HG03520 (cell line): Measurements from ENCODE around the gene COL19A1.

Experiments used
- ATAC-seq: cut with Tn5 transposase; IDR thresholded peaks from one replicate; pipeline ENCODE4 v1.9.1; 2021; ENCODE audit warnings: mild to moderate bottlenecking, moderate library complexity; ENCODE audit not compliant: unreplicated experiment

The COL19A1 gene

DNA sequence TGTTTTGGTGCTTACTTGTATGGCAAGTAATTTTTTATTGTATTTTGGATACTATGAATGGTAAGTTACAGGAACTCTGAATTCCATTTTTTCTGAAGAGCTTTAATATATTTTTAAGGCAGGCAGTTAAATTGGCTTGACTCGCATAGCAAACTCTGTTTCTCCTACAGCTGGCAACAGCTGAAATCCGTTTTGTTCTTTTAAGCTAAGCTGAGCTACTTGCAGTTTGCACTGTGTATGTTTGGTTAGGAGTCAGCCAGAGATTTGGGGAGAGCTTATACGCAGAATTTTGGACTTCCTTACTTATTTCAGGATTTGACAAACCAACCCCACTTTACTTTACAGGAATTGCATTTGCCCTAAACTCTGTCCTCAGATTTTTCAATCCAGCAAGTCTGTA, 179.1 kb downstream of the COL19A1 start:
- ATAC-seq, result no peak

DNA sequence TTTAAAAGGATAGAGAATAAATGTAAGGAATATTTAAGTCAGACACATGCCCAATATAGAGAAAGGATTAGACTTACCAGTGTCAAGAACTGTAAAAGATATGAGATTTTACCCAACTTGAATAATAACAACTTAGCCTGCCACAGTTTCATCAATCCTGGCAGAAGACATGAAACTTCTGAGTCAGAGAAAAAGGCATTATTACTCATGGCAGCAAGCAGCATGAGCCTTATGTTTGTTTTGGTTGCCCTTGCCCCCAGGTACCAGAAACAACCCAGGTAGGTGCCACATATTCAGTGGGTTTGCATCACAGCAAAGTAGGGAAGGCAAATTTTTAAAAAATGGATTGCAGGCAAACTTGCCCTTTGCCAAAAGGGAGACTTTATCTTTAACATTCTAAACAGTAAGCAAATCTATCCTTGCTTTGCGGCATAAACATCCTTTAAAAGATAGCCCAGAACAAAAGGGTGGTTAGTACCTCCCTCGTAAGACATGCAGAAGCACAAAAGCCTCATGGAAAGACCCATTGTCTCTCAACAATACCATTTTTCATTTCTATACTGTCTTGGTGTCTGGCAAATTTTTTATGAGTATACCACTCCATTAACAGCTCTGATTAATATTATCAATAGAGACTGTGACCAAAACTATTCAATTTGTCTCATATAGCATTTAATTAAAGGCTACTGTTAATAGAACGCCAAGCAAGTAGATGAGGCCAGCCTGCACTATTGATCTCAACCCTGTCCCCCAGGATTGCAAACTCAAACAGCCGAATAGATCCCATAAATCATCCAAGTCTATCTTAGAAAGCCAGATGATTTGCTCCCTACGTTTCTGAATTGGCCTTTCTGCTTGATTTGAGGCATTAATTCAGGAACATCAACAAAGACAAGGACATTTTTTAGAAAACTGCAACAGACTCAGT, 185.1 kb downstream of the COL19A1 start:
- no peak for ATAC-seq

DNA sequence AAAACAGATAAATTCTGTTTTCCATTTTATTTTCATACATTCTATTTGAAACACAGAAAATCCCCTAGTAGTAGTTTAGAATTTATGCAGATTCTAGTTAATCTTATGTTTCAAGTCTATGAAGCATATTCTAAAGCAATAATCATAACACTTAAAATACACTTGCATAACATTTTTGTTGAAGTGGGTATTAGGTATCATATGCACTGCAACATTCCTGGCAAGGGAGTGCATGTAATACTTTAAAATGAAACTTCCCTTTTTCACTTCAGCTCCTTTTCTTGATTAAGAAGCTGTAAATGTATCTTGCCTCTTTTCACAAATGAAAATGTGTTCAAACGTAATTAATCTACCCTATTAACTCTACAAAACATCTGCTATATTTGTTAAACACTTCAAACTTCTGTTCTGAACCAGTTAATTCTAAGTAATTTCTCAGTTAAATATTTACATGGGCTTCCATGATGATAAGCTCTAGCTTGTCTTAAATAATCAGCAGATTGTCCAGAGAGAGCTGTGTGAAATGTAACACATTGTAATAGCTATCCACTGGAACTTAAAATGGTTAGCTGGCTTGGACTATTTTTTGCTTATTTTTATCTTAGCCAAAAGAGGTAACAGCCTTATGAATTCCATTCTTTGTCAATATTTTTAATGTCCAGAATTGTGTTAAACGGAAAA, 192.8 kb downstream of the COL19A1 start:
- ATAC-seq, result no peak

DNA sequence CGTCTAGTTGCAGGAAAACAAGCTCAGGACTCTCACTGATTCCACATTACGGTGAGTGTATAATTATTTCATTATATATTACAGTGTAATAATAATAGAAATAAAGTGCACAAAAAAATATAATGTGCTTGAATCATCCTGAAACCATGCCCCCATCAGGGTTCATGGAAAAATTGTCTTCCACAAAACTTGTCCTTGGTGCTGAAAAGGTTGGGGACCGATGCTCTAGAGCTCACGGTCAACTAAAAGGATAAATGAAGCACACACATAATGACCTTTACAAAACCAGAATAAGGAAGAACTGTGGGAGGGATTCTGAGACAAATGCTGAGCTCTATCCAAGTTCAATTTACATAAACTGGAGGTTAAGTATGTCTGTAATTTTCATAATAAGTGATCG, 194.3 kb downstream of the COL19A1 start:
- no peak for ATAC-seq

DNA sequence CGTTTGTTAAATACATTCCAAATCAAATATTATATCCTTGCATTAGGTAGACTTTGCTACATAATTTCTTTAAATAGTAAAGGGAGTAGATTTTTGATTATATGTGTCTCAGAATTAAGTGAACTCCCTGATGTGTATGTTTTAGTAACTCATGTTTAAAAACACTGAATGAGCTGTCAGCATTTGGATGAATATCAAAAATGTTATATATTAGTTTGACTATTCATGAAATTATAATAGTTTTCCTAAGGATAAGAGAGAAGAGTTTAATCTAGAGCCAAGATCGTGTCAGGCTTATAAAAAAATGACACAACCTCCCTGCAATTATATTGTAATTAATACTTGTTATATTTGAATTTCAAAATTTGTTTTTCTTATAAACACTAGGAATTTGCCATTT, 195.2 kb downstream of the COL19A1 start:
- ATAC-seq, result no peak

DNA sequence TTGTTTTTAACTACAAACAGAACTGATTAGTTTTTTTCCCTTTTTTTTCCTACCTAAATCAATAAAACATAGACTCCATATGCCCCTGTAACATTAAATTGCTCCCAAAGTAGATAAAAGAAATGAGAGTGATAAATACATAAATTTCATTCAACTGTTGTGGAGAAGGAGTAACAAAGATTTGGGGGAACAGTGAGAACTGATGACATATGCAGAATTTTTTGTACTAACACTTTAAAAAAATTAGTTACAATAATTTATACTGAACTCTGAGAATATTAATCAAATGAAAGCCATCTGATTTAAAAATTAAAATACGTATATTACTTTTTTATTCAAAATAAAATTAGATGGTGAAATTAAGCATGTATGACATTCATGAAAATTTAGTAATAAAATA, 195.7 kb downstream of the COL19A1 start:
- ATAC-seq, result no peak

DNA sequence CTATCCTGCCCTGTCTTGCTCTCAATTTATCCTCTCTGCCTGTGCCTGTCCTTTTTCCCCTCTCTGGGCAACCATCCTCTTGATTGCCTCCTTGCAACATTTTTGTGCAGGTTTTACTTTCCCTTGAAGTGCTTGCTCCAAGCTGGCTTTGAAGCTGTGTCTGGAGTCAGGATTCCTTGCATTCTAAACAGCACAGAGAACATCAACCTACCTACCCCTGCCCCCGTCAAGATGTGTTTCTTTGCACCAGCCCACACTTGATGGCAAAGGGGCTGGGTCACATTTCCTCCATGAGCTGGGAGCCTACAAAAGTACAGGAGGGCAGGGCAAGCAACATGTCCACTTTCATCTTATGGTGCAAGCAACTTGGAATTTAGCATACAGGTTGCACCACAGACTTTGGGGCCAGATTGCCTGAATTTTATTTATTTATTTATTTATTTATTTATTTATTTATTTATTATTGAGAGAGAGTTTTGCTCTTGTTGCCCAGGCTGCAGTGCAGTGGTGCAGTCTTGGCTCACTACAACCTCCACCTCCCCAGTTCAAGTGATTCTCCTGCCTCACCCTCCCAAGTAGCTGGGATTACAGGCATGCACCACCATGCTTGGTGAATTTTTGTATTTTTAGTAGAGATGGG, 206.3 kb downstream of the COL19A1 start:
- ATAC-seq, result no peak

DNA sequence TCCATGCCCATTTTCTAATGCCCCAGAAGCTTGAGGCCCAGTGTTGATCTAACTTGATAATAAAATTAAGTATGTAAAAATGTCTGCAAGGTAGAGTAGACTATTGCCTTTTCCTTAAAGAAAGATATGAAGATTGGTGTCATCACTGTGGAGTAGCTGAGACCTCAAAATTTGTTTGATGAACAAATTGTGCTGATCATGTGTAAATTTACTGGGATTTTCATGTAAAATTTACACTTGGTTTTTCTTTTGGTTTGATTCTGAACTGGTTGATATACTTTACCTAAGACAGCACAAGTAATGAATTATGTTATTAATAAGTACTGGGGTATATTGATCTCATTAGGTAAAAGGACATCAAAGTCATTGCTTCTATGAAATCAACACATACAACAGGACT, 207.3 kb downstream of the COL19A1 start:
- no peak for ATAC-seq

DNA sequence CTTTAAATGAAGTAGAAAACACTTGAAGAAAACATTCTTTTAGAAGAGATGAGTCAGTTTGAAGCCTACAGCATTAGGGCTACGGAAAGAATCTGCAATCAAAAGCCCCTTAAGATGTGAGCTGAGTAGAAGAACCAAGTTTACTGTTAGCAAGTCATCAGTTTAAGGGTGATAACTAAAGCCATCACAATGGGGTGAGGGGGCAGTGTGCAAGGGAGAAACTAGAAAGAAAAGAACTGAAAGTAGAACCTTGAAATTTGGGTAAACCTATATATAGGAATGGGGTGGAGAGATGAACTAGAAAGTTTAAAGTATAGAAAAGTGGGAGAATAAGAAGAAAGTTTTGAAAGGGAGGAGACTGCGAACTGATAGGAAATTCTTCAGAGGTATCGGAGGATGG, 212.9 kb downstream of the COL19A1 start:
- ATAC-seq, result peak; percentile 59

DNA sequence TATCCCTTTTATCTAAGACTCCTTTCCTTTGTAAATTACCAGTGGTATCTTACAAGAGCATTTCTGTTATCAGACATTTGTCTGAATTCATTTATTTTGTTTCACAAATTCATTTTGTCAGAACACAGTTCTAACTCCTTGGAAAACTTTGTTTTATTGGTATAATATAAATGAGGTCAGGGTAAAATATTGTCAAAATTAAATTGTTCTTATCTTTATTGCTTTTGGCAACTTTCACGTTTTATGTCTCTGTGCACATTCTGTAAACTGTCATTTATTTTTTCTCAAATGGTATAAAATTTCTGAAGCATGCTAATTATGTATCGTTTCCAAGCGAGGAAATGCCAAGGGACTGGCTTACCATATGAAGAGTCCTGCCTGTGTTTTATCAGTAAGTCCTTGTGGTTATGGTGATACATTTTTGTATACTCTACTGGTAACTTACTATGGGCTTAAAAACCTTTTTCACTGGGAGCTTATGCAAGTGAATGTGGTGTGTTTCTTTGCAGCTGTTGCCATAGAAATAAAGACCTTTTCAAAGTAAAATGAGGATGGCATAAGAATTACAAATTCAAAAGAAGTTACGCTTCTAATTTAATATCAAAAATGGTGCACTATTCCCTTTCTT, 214.2 kb downstream of the COL19A1 start:
- ATAC-seq, result no peak

DNA sequence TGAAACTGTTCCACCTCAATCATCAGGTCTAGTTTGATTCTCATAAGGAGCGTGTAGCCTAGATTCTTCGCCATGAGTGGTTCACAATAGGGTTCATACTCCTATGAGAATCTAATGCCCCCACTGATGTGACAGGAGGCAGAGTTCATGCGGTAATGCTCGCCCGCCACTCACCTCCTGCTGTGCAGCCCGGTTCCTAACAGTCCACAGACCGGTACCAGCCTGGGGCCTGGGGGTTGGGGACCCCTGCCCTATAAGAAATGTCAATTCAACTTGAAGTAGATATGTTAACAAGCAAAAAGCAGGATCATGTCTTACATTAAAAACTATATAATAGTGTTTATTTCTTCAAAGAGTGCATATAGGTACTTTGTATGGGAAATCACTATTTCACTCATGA, 216.5 kb downstream of the COL19A1 start:
- ATAC-seq, result no peak

DNA sequence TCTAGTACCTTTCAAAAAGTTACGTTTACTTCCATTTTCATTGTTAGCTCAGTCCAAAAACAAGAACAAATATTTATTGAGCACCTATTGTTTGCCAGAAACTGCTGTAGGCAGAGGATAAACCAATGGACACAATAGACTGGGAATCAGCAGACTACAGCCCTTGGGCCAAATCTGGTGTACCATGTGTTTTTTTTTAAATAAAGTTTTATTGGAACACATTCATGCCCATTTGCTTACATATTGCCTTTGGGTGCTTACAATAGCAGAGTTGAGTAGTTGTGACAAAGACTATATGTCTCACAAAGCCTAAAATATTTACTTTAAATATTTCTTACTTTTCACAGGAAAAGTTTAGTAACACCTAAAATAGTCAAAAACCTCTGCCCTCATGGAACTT, 220.4 kb downstream of the COL19A1 start:
- ATAC-seq, result no peak

DNA sequence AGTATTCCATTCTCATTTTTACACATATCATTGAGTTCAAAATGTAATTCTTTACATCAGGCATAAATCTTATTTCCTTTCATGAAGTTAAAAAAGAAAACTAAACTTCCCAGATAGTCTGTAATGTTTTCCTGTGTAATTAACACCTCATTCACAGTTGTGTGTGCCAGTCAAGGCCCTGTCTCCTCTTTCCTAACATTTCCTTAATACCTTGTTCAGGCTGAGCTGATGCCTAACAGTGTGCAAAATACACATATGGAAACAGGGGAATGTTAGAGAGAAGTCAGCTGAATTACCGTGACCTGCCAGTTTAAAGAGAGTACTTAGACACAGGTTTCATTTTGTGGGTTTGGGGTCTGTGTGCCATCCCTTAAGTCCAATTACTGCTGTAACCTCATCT, 227.8 kb downstream of the COL19A1 start:
- ATAC-seq, result no peak

DNA sequence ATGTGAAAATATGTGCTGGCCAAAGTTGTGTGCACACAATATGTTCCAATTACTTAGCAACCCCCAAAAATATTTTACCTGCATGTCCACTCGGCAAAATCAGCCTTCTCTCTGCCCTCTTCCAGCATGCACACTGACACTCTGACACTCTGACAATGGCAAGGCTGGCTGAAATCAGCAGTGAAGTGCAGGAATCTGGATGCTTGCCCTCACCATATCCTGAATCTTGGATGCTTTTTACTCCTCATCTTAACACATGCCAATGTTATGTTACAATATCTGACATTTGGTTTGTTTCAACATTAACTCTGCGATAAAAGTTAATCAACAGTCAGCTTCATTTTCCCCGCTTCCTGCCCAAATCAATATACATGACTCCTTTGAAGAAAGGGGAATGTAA, 233.4 kb downstream of the COL19A1 start:
- no peak for ATAC-seq

DNA sequence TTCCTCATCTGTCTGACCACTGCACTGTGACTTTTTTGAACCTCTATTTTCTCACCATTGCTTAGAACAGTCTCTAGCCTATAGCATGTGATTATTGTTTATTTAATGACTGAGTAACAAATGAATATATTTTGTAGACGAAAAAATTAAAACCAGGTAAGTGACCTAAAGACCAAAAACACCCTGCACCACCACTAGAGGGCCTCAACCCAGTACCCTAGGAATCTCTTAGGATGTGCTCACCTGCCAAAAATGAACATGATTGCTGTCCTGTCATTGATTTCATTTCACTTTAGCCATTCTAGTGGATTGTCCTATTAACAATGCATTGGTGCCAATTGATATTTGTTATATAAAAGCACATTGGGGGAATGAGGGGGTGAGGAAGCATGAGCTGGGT, 237.4 kb downstream of the COL19A1 start:
- no peak for ATAC-seq

DNA sequence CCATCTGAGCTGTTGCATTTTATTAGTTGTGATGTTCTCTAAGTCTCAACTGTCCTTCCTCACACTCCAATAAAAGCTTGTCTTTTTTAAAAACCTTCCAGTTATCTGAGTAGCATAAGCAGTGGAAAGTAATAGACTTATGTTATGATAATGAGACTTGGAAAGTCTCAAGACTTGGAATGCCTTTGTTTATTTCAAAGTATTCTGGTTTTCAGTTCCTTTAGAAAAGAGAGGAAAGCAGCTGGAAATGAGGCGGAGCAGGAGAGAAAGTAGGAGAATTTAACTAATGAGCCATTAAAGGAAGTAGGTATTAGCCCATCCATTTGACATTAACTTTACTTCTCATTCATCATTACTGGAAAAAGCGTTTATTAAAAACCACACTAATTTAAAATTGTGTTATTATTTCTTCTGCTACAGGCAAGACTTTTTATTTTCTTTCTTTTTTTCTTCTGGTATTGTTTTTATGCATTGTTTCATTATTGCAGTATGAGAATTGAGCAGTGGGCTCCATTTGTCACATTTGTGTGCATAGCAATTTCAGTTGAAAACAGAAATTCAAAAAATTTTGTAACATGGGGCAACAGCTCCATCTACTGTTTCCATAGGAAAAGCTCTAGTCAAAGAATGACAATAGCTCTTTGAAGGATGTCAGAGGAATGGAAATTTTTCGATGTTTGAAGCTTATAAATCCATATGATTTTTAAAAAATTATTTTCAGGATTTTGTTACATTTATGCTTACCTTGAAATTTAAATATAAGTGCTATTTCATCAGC, 241.7 kb downstream of the COL19A1 start:
- ATAC-seq, result peak; percentile 38

DNA sequence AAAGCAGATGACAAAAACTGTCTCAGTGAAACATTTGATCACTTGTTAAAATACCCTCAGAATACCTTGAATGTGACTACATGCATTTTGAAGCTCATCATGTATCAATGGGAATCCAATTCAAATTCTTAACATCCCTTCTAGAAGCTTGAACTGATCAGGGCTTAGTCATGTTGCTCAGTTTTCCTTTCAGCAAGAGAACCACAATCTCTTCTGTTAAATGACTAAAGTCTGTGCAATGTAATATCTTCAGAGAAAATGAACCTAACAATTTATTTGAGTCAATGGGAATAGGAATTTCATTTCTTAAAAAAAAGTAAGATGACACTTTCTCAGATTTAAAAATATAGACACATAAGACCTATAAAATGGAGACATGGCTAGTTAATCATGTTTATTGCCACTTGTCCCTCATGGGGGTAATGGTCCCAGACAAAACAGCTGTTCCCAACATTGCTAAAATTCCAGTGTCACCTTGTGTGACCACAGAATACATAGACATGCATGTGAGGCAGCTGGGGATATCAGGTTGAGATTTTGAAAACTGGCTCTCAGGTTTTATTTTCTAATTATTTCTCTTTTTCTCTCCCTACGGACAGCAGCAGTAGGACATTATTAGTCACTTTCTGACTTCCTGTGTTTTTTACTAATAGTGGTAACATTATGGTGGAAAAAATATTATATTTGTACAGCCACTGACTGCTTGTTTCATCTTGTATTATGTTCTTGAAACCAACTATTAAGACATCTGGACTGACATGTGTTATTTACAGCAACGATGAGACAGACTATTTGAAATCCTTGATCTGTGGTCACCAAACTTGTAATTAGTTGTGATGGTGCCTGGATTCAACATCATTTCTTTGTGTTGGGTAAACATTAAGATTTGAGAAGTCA, 244.0 kb downstream of the COL19A1 start:
- no peak for ATAC-seq

DNA sequence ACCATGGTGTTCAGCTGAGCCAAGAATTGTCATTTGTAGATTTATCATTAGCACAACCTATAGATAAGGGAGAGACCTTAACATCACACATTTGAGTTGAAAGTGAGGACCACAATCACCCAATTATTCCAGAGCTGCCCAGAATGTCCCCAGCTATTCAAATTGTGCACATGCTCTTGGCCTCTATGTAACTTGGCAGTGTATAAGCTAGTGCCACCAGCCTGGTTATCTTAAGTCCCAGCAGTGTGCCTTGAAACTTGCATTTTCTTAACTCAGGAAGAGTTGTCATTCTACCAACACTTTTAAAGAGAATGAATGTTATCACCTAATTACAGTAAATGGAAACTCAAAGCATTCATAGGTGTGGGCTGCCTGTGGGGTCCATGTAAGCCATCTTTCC, 245.4 kb downstream of the COL19A1 start:
- no peak for ATAC-seq

DNA sequence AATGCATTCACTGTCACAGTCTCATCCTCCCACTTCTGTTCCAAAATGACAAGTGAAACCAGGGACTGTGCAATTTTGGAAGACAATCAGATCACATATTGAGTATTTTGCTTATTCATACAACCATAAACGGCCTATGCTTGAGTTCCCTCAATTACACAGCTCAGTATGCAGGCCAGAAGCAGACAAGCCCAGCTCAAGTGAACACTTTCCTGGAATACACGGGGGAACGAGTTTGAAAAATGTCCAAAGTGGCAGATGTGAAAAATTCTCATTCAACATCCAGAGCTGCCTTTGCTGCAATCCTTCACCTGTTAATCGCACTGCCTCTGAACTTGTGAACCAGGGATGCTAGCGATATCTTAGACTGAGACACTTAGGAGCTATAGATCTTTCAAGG, 246.4 kb downstream of the COL19A1 start:
- no peak for ATAC-seq

DNA sequence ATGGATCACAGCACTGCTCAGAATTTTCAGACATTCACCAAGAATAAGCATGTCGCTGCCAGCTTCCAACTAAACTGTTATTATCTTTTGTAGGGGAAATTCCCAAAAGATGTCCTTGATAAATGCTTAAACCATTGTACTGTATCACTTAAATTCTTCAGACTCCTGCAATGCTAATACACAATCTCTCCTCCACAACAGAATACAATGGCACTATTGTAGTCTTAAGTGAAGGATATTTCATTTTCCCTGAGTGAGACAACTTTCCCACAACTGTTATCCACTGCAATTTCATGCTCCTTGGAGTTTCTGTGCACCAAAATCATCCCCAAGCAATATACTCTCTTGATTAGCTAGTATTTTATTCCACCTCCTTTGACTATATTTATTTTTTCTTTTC, 246.8 kb downstream of the COL19A1 start:
- no peak for ATAC-seq
